Adipocyte (in vitro differentiated cells): Measurements from ENCODE around the gene RITA1.

ENCODE experiments used
- DNase-seq: peaks from one replicate; pipeline ENCODE4 v3.0.0-alpha.2; 2015; ENCODE audit warnings: low read depth
- H3K27me3 ChIP-seq: replicated peaks from 2 replicates; pipeline ENCODE4 v1.7.0; 2013; ENCODE audit warnings: mild to moderate bottlenecking, low read length, moderate library complexity; ENCODE audit not compliant: control insufficient read depth, insufficient read depth
- H3K36me3 ChIP-seq: 2 replicates; pipeline ENCODE4 v1.7.0; 2013; ENCODE audit warnings: low read length, mild to moderate bottlenecking, moderate library complexity; ENCODE audit not compliant: control insufficient read depth, insufficient read depth, severe bottlenecking
- H3K4me1 ChIP-seq: 2 replicates; pipeline ENCODE4 v1.7.0; 2013; ENCODE audit warnings: mild to moderate bottlenecking, low read length, moderate library complexity; ENCODE audit not compliant: control insufficient read depth, insufficient read depth
- H3K4me3 ChIP-seq: 2 replicates; pipeline ENCODE4 v1.7.0; 2013; ENCODE audit warnings: mild to moderate bottlenecking, low read length, moderate library complexity
- H3K9ac ChIP-seq: 2 replicates; pipeline ENCODE4 v1.7.0; 2013; ENCODE audit warnings: mild to moderate bottlenecking, low read length, moderate library complexity
- H3K9me3 ChIP-seq: 2 replicates; pipeline ENCODE4 v1.7.0; 2013; ENCODE audit warnings: mild to moderate bottlenecking, low read length, moderate library complexity; ENCODE audit not compliant: control insufficient read depth

RITA1 gene

DNA sequence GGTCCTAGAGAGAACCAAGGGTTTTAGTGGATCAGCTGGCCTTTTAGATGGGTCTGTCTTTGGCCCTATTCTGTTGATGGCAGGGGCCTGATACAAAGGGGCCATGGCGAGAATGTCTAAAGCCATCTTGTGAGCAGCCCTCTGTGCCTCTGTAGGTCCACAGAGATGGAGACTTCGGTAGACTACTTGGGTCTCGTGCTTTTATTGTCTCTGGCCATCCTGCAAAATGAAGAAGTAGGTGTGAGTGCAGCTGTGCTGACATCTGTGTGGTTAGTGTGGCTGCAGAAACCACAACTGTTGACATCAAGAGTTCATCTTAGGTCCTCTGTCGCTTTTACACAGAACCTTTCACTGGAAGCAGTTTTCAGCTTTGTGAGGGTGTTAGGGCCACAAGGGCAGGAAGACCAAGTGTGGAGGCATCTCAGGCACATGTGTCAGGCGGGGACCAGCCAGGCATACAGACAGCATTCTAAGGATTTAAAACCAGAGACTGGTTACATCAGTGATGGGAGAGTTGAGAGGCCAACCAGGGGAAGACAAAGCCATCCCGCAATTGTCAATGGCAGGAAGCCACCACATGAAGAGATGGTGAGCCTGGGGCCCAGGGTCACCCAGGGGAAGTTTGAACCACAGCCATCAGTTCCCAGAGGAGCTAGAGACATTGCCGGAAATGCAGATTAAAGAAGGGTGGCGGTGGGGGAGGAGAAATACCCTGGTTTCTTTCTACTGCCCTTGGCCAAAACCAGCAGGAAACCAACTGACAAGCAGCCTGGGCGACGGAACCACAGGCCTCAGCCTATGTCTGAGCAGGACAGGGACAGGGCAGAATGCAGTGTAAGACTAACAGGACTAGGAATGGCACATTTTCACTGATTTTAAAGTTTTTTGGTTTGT lies 22.8 kb downstream of the RITA1 start:
- DNase-seq = no peak

DNA sequence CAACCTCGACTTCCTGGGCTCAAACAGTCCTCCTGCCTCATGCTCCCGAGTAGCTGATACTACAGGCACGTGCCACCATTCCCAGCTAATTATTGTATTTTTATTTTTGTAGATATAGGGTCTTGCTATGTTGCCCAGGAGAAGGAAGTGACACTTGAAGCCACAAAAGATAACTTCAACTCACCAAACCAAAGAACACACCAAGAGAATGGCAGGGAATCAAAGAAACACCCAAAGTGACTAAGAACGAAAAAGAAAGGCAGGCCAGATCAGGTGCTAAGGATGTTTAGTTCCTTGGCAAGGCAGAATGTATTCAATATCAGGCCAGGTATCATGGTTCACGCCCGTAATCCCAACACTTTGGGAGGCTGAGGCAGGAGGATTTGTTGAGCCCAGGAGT lies 25.6 kb downstream of the RITA1 start:
- Histone ChIP-seq H3K27me3 (no peaks in the 10 kb centered on the region), H3K36me3 (no peaks in the 10 kb centered on the region)
- no peak for DNase-seq

More for the DNA sequence above, 22.8 kb downstream of the RITA1 start:
- Histone ChIP-seq H3K4me1 (peaks cover 5% of the 10 kb centered on the region), H3K36me3 (no peaks in the 10 kb centered on the region), H3K9ac (no peak overlapping the region), H3K4me3 (no peak overlapping the region), H3K9me3 (no peaks in the 10 kb centered on the region), H3K27me3 (no peaks in the 10 kb centered on the region)

DNA sequence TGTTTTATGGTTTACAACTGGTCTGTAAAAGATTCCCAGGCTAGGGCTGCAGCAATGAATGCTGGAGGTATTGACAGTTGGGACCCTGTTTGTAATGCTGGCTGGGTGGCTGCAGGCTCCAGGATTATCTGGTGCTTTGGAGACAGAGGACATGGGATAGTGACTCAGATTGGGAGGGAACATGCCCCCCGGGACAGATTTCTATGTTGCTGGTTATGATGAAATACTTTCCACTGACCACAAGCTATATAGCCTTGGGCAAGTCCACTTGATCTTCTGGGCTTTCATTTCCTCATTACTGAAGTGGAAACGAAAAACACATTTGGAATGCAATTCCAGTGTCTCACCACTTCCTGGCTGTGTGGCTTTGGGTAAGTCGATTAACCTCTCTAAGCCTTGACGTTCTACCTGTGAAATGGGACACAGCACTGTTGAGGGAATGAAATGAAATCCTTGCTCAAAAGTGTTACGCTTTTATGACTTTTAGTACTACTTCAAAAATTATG lies 29.4 kb downstream of the RITA1 start:
- Histone ChIP-seq H3K9me3 (no peaks in the 10 kb centered on the region), H3K4me1 (peaks cover 40% of the 10 kb centered on the region), H3K4me3 (no peak overlapping the region), H3K27me3 (no peaks in the 10 kb centered on the region), H3K9ac (peak overlapping the region; percentile 64), H3K36me3 (no peaks in the 10 kb centered on the region)
- DNase-seq = peak; percentile 99

More for the DNA sequence above, 25.6 kb downstream of the RITA1 start:
- no peak overlapping the region for H3K4me3 ChIP-seq
- H3K9me3 ChIP-seq = no peaks in the 10 kb centered on the region
- H3K9ac ChIP-seq = no peak overlapping the region
- peaks cover 23% of the 10 kb centered on the region for H3K4me1 ChIP-seq

DNA sequence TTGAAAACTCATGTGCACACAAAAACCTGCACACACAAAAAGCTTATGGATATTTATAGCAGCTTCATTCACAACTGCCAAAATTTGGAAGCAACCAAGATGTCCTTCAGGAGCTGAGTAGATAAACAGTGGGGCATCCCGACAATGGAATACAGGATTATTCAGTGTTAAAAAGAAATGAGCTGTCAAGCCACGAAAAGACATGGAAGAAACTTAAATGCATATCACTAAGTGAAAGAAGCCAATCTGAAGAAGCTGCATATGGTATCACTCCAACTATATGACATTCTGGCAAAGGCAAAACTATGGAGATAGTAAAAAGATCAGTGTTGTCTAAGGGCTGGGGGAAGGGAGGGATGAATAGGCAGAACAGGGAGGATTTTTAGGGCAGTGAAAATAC lies 30.5 kb downstream of the RITA1 start:
- Histone ChIP-seq H3K4me3 (no peak overlapping the region), H3K4me1 (peaks cover 40% of the 10 kb centered on the region), H3K9me3 (no peaks in the 10 kb centered on the region), H3K36me3 (no peaks in the 10 kb centered on the region), H3K27me3 (no peaks in the 10 kb centered on the region), H3K9ac (no peak overlapping the region)
- peak; percentile 17 for DNase-seq

DNA sequence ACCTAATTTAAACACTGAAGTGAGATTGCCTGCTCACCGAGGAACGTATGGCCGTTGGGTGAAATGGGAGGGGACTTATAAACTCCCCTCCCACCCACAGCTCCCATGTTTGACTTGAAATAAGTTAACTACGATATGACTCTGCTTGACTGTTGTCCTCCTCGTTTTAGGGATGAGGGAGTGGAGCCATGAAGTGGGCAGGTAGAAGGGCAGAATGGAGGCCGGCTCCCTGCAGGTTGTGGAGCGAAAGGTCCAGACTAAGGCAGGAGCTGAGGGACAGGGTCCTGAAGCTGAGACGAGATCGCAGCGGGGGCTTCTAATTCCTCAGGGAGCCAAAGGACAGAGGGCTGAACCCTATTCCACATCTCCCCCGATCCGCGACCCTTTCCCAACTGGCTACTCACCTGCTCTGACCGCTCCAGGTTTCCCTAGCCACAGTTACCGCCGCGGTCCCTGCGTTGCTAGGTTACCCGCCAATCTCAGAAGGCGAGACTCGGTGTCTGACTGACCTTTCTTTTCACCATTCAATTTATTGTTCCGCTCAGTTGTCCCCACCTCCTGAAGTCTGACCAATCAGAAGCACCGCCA lies 35.2 kb downstream of the RITA1 start:
- Histone ChIP-seq H3K9ac (peak overlapping the region; percentile 66), H3K4me1 (peaks cover 46% of the 10 kb centered on the region), H3K9me3 (no peaks in the 10 kb centered on the region), H3K27me3 (no peaks in the 10 kb centered on the region), H3K36me3 (no peaks in the 10 kb centered on the region), H3K4me3 (peak overlapping the region; percentile 85)
- peak; percentile 30 for DNase-seq

DNA sequence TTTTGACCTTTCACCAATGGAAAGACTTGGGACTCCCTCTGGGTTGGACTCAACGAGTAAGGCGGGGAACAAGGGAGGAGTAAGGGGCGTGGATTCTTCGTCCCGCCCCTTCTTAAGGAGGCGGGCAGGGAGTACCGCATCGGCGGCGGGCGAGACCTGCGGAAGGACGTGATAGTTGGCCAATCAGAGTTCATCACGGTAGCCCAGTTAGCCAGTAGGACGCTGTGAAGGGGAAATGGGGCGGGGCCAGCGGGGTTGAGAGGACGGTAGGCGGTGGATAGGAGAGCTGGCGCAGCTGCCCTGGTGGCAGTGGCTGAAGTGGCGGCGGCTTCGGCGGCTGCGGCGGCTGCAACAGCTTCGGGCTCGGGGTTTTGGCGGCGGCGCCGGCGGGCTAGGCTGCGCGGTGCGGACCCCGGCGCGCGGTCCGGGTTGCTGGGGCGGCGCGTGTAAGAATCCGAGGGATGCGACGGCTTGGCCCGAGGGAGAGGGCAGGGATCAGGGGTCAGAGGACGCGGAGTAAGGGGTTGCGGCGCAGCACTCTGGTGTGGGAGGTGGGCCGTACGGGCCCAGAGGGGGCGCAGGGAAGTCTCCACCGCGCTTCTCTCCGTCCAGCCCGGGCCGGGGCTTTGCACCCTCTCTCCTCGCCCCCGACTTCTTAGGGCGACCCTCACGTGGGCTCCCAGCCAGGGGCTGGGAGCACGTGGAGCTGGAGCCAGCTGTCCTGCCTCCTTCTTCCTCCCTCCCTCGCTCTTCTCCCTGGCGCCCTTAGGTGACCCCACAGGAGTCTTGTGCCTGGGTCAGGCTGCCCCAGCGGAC lies 35.9 kb downstream of the RITA1 start, which contains the start of gene TPCN1:
TSS of gene TPCN1 (plus strand) at position 284 of the 816 bp plus-strand sequence. CDS start 5,389 bp downstream, outside the sequence.
- Histone ChIP-seq H3K9me3 (no peaks in the 10 kb centered on the region), H3K4me3 (peak within 1 kb of the TSS; percentile 85)
- peak; percentile 100 for DNase-seq

DNA sequence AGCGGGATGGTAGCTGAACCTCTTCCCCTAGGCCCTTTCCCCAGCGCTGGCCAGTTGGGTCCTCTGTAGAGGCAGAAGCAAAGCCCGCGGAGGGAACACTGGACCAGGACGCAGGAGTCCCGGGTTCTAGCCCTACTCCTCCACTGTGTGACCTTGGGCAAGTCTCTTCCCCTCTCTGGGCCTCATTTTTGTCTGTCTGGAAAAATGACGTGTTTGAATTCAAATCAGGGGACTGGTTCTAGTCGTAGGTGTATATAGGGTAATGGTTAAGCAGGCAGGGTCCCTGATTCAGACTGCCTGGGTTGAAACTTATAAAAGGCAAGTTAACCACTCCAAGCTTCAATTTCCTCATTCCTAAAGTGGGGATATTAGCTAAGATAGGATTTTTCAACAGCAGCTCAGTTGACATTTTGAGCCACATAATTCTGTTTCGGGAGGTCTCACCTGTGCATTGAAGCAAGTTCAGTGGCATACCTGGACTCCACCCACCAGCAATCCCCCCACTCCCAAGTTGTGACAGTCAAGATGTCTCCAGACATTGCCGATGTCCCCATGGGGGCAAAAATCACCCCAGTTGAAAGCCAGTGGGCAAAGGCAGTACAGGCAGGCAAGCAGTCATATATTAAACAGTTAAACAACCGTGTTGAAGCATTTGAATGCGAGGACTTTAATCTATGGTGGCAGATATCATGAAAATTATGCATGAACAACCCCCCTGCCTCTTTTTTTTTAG lies 36.6 kb downstream of the RITA1 start:
- Histone ChIP-seq H3K36me3 (no peaks in the 10 kb centered on the region), H3K9ac (peak overlapping the region; percentile 86), H3K27me3 (no peaks in the 10 kb centered on the region), H3K9me3 (no peaks in the 10 kb centered on the region), H3K4me3 (peak overlapping the region; percentile 82), H3K4me1 (peaks cover 31% of the 10 kb centered on the region)
- peak; percentile 67 for DNase-seq

More for the DNA sequence above, 35.9 kb downstream of the RITA1 start, which contains the start of gene TPCN1:
- peaks cover 39% of the 10 kb centered on the region for H3K4me1 ChIP-seq
- no peaks in the 10 kb centered on the region for H3K27me3 ChIP-seq
- H3K36me3 ChIP-seq = no peaks in the 10 kb centered on the region
- H3K9ac ChIP-seq = peak within 1 kb of the TSS; percentile 86

DNA sequence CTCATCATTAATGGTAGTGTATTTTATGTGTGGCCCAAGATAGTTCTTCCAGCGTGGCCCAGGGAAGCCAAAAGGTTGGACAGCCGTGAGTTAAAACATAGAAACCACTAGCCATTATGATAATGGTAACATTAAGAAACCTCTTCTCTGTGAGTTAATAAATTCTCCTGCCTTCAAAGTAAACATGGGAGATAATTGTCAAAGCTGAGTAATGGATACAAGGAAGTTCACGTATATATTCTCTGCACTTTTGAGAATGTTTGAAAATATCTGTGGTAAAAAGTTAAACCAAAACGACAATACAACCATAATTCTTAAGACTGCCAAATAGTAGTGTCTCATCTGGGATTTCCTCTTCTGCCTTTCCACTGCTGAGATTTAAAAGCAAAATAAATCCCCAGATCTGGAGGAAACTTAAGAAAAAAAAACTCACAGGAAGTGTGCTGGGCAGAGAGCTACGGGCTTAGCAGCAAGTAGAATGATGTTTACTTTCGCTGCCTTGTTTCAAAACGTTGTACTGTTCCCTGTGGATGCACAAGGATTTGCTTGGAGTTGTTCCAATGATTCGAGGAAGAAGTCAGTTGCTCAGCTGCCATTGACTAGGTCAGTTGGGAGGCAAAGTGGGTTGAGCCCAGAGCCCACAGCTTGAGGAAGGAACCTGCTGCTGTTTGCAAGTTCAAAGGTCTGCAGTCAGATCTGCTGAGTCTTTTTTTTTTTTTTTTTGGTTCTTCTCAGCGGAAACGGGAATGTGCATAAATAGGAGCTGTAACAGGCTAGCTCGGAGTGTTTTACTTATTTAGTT lies 37.4 kb downstream of the RITA1 start:
- H3K27me3 ChIP-seq = no peaks in the 10 kb centered on the region
- peak; percentile 87 for DNase-seq
- peak overlapping the region; percentile 86 for H3K9ac ChIP-seq
- no peaks in the 10 kb centered on the region for H3K36me3 ChIP-seq
- H3K9me3 ChIP-seq = no peaks in the 10 kb centered on the region
- peak overlapping the region; percentile 82 for H3K4me3 ChIP-seq
- peaks cover 30% of the 10 kb centered on the region for H3K4me1 ChIP-seq

DNA sequence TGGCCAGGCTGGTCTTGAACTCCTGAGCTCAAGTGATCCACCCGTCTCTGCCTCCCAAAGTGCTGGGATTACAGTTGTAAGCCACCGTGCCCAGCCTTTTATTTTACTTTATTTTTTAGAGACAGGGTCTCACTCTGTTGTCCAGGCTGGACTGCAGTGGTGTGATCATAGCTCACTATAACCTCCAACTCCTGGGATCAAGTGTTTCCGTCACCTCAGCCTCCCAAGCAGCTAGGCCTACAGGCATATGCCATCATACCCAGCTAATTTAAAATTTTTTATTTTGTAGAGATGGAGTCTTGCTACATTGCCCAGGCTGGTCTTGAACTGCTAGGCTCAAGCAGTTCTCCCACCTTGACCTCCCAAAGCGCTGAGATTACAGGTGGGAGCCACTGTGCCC lies 39.4 kb downstream of the RITA1 start:
- Histone ChIP-seq H3K36me3 (no peaks in the 10 kb centered on the region), H3K4me3 (no peak overlapping the region), H3K9me3 (no peaks in the 10 kb centered on the region), H3K4me1 (peaks cover 40% of the 10 kb centered on the region), H3K9ac (no peak overlapping the region), H3K27me3 (no peaks in the 10 kb centered on the region)
- DNase-seq = no peak
